Measurements from ENCODE around the gene MEGF11.

Gene MEGF11

GRCh38 chr15:65917407-65917756, 336.2 kb downstream of the MEGF11 start:
- no peak for DNase-seq (ENCODE audit: low read depth)

GRCh38 chr15:65916664-65917406, 336.7 kb downstream of the MEGF11 start:
- no peak for DNase-seq (ENCODE audit: low read depth)

GRCh38 chr15:65916041-65916663, 337.4 kb downstream of the MEGF11 start:
- no peak for DNase-seq (ENCODE audit: low read depth)

- DNase-seq (ENCODE audit: low read depth): no peak
Measured at GRCh38 chr15:65914981-65915925, 338.3 kb downstream of the MEGF11 start.

GRCh38 chr15:65914386-65914785, 339.2 kb downstream of the MEGF11 start:
- no peak for DNase-seq (ENCODE audit: low read depth)

GRCh38 chr15:65913631-65914199, 339.8 kb downstream of the MEGF11 start:
- DNase-seq (ENCODE audit: low read depth): no peak

- DNase-seq (ENCODE audit: low read depth): no peak
Measured at GRCh38 chr15:65912235-65912634, 341.3 kb downstream of the MEGF11 start.

GRCh38 chr15:65910341-65910740, 343.2 kb downstream of the MEGF11 start:
- no peak for DNase-seq (ENCODE audit: low read depth)

GRCh38 chr15:65909831-65910230, 343.7 kb downstream of the MEGF11 start:
- no peak for DNase-seq (ENCODE audit: low read depth)

GRCh38 chr15:65908876-65909275, 344.7 kb downstream of the MEGF11 start:
- no peak for DNase-seq (ENCODE audit: low read depth)

GRCh38 chr15:65907661-65908060, 345.9 kb downstream of the MEGF11 start:
- no peak for DNase-seq (ENCODE audit: low read depth)

GRCh38 chr15:65906396-65906795, 347.2 kb downstream of the MEGF11 start:
- no peak for DNase-seq (ENCODE audit: low read depth)

- DNase-seq (ENCODE audit: low read depth): no peak
Measured at GRCh38 chr15:65904301-65904700, 349.2 kb downstream of the MEGF11 start.

GRCh38 chr15:65903296-65904073, 350.1 kb downstream of the MEGF11 start:
- no peak for DNase-seq (ENCODE audit: low read depth)

- peak; percentile 37 for DNase-seq (ENCODE audit: low read depth)
Measured at GRCh38 chr15:65902373-65902772, 351.2 kb downstream of the MEGF11 start.

GRCh38 chr15:65901836-65902235, 351.7 kb downstream of the MEGF11 start:
- no peak for DNase-seq (ENCODE audit: low read depth)

GRCh38 chr15:65901336-65901735, 352.2 kb downstream of the MEGF11 start:
- DNase-seq (ENCODE audit: low read depth): no peak

- DNase-seq (ENCODE audit: low read depth): no peak
Measured at GRCh38 chr15:65900488-65900887, 353.1 kb downstream of the MEGF11 start.

GRCh38 chr15:65896236-65896635, 357.3 kb downstream of the MEGF11 start:
- DNase-seq (ENCODE audit: low read depth): no peak

GRCh38 chr15:65893060-65893459, 360.5 kb downstream of the MEGF11 start:
- no peak for DNase-seq (ENCODE audit: low read depth)

GRCh38 chr15:65888981-65889380, 364.6 kb downstream of the MEGF11 start:
- DNase-seq (ENCODE audit: low read depth): no peak

GRCh38 chr15:65887565-65887964, 366.0 kb downstream of the MEGF11 start:
- no peak for DNase-seq (ENCODE audit: low read depth)
